Measurements from ENCODE around the gene CNN2.

CNN2 gene

GRCh38 chr19:1032264-1032867 lies 6.0 kb downstream of the CNN2 start:
- no peak for DNase-seq

GRCh38 chr19:1035998-1036621 lies 9.7 kb downstream of the CNN2 start:
- no peak for DNase-seq

- no peak for DNase-seq
Measured at GRCh38 chr19:1037621-1038064, 11.2 kb downstream of the CNN2 start.

GRCh38 chr19:1038978-1039645 lies 12.7 kb downstream of the CNN2 start:
- no peak for DNase-seq

GRCh38 chr19:1039646-1040475 lies 13.5 kb downstream of the CNN2 start, which contains the start of gene ABCA7:
Gene ABCA7 (plus strand): TSS chr19:1040107. CDS start chr19:1041362, 1,255 bp downstream.
- peak; percentile 86 for DNase-seq

GRCh38 chr19:1040476-1041271 lies 14.3 kb downstream of the CNN2 start:
- peak; percentile 56 for DNase-seq

- DNase-seq: no peak
Measured at GRCh38 chr19:1041272-1041834, 14.9 kb downstream of the CNN2 start.

- DNase-seq: peak; percentile 54
Measured at GRCh38 chr19:1041835-1042685, 15.7 kb downstream of the CNN2 start.

GRCh38 chr19:1042689-1043511 lies 16.5 kb downstream of the CNN2 start:
- DNase-seq: no peak

GRCh38 chr19:1045247-1045603 lies 18.8 kb downstream of the CNN2 start:
- no peak for DNase-seq

GRCh38 chr19:1046117-1046626 lies 19.8 kb downstream of the CNN2 start:
- DNase-seq: no peak

GRCh38 chr19:1046836-1047695 lies 20.7 kb downstream of the CNN2 start:
- no peak for DNase-seq

- no peak for DNase-seq
Measured at GRCh38 chr19:1047696-1048147, 21.3 kb downstream of the CNN2 start.

- DNase-seq: no peak
Measured at GRCh38 chr19:1049106-1049505, 22.7 kb downstream of the CNN2 start.

- no peak for DNase-seq
Measured at GRCh38 chr19:1049800-1050199, 23.4 kb downstream of the CNN2 start.

- no peak for DNase-seq
Measured at GRCh38 chr19:1050989-1051788, 24.8 kb downstream of the CNN2 start.

GRCh38 chr19:1051791-1052190 lies 25.4 kb downstream of the CNN2 start:
- DNase-seq: no peak

Data from GOT3 (cell line).